LNCAP (cell line): ENCODE data around the gene COL4A1.

Experiments used
- TF ChIP-seq, protein P1 (sequence below): fragments of 450-650 bp; IDR thresholded peaks from 2 replicates; pipeline ENCODE4 v1.5.1; 2017; ENCODE audit warnings: mild to moderate bottlenecking

The COL4A1 gene

DNA sequence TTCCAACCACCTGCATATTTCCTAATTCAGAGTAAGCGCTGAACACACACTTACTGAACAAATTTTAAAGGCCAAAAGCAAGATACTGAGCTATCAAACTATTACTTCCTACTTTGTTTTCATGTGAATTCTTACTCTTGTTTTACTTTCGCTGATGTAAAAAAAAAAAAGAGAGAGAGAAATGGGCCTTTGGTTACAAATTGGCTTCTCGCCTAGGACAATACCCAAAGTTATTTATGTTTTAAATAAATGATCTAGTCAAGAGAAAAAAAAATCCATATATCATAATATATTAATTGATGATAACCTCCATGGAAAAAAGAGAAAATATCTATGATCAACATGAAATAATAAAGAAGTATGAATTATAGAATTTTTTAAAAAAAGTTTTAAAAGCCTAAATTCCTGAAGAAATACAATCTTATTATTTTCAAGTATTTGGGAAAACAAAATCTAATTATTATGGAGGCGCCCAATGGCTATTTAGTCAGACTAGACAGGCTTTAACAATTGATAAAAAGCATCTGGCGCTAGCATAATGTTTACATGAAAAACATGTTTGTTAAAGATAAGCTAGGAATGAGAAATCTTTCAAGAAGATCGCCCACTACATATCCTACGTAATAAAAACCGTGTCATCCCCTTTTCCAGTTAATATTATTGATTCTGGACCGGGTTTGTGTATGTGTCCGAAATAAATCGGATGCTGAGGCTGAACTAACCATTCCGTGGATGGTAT lies 9.0 kb downstream of the COL4A1 start:
- TF ChIP-seq, protein P1, sequence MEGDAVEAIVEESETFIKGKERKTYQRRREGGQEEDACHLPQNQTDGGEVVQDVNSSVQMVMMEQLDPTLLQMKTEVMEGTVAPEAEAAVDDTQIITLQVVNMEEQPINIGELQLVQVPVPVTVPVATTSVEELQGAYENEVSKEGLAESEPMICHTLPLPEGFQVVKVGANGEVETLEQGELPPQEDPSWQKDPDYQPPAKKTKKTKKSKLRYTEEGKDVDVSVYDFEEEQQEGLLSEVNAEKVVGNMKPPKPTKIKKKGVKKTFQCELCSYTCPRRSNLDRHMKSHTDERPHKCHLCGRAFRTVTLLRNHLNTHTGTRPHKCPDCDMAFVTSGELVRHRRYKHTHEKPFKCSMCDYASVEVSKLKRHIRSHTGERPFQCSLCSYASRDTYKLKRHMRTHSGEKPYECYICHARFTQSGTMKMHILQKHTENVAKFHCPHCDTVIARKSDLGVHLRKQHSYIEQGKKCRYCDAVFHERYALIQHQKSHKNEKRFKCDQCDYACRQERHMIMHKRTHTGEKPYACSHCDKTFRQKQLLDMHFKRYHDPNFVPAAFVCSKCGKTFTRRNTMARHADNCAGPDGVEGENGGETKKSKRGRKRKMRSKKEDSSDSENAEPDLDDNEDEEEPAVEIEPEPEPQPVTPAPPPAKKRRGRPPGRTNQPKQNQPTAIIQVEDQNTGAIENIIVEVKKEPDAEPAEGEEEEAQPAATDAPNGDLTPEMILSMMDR, result no peak

- TF ChIP-seq, protein P1, result no peak
Observed at GRCh38 chr13:110297011-110297410, 9.9 kb downstream of the COL4A1 start.

DNA sequence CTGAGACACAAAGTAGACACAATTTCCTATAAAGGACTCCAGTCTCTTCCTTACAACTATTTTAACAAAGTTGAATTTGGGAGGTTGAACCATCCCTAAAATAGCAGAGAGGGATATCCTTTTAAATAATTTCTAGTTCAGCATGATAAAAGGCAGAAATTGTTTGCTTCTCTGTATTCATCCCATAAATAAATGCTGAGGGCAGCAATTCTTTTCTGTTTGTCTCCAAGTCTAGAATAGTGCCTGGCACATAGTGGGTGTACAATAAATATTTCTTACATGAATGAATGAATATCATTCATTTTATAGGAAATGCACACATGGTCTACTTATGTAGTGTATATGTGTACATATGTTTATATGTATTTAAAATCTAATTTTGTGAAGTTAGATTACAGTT lies 12.3 kb downstream of the COL4A1 start:
- TF ChIP-seq, protein P1, result no peak

- TF ChIP-seq, protein P1, result no peak
Observed at GRCh38 chr13:110294146-110294545, 12.8 kb downstream of the COL4A1 start.

- TF ChIP-seq, protein P1, result no peak
Observed at GRCh38 chr13:110293649-110294048, 13.3 kb downstream of the COL4A1 start.

GRCh38 chr13:110293037-110293436 lies 13.9 kb downstream of the COL4A1 start:
- TF ChIP-seq, protein P1, result no peak

- TF ChIP-seq, protein P1, result no peak
Observed at GRCh38 chr13:110291286-110291685, 15.7 kb downstream of the COL4A1 start.

DNA sequence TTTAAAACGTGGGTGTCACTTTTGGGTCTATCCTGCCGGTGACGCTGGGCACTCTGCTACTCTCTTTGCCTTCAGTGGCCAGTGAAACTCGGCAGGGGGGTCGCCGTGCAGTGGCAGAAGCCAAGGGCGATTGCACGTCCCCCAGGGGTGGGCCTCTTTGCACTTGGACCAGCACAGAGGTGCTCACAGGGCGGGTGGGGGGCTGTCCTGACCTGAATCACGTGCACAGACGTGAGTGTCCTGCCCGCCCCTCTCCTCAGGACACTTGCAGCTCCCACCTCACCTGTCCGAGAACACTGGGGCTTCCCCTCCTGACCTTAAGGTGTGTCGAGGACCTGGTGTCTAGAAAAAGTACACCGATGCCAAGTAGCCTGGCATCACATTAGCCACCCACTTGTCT lies 16.1 kb downstream of the COL4A1 start:
- TF ChIP-seq, protein P1, result no peak
